ENCODE results near the gene KRABD2.
"Not testable (repeated sequence)": the region's sequence is repeated elsewhere in the genome, so short reads cannot be mapped to it uniquely, and the experiment has no call there.

Gene KRABD2

GRCh38 chr17:8378117-8378516, 1.6 kb upstream of the KRABD2 start:
- H3K4me3 ChIP-seq (ENCODE audit: low read depth in 1 of 2, low read length in 2 of 2); H3K27ac ChIP-seq (ENCODE audit: low read length); H3K27me3 ChIP-seq (ENCODE audit: low read depth, low read length); H3K9me3 ChIP-seq (ENCODE audit: control insufficient read depth in 1 of 2, low read length in 2 of 2): not testable (repeated sequence)
- H3K36me3 ChIP-seq (ENCODE audit: control insufficient read depth in 1 of 2, insufficient read depth in 2 of 2, low read length in 2 of 2) = peaks cover 44 to 46% of the 10 kb centered on the region in 2 donors
- peaks cover 0 to 40% of the 10 kb centered on the region in 2 donors for H3K4me1 ChIP-seq (ENCODE audit: control insufficient read depth in 1 of 2, insufficient read depth in 2 of 2, low read length in 2 of 2)

GRCh38 chr17:8377422-8377821, 918 bp upstream of the KRABD2 start:
- H3K27me3 ChIP-seq (ENCODE audit: low read depth, low read length) = no peaks in the 10 kb centered on the region
- H3K9me3 ChIP-seq (ENCODE audit: control insufficient read depth in 1 of 2, low read length in 2 of 2) = no peaks in the 10 kb centered on the region
- H3K27ac ChIP-seq (ENCODE audit: low read length) = peak overlapping the region; percentile 61
- H3K4me3 ChIP-seq (ENCODE audit: low read depth in 1 of 2, low read length in 2 of 2) = no peak overlapping the region
- peaks cover 0 to 40% of the 10 kb centered on the region in 2 donors for H3K4me1 ChIP-seq (ENCODE audit: control insufficient read depth in 1 of 2, insufficient read depth in 2 of 2, low read length in 2 of 2)
- peaks cover 44 to 46% of the 10 kb centered on the region in 2 donors for H3K36me3 ChIP-seq (ENCODE audit: control insufficient read depth in 1 of 2, insufficient read depth in 2 of 2, low read length in 2 of 2)

- Histone ChIP-seq H3K36me3 (ENCODE audit: control insufficient read depth in 1 of 2, insufficient read depth in 2 of 2, low read length in 2 of 2) (peaks cover 39 to 48% of the 10 kb centered on the region in 2 donors), H3K4me3 (ENCODE audit: low read depth in 1 of 2, low read length in 2 of 2) (peak overlapping the region; percentile 73 to 95), H3K9me3 (ENCODE audit: control insufficient read depth in 1 of 2, low read length in 2 of 2) (no peaks in the 10 kb centered on the region), H3K4me1 (ENCODE audit: control insufficient read depth in 1 of 2, insufficient read depth in 2 of 2, low read length in 2 of 2) (peaks cover 0 to 24% of the 10 kb centered on the region in 2 donors), H3K27ac (ENCODE audit: low read length) (peak overlapping the region; percentile 61), H3K27me3 (ENCODE audit: low read depth, low read length) (no peaks in the 10 kb centered on the region)
These were observed 705 bp downstream of the KRABD2 start for GRCh38 chr17:8375738-8376259.

- not testable (repeated sequence) for H3K9me3 ChIP-seq (ENCODE audit: control insufficient read depth in 1 of 2, low read length in 2 of 2); H3K27ac ChIP-seq (ENCODE audit: low read length); H3K4me3 ChIP-seq (ENCODE audit: low read depth in 1 of 2, low read length in 2 of 2); H3K27me3 ChIP-seq (ENCODE audit: low read depth, low read length)
- peaks cover 36 to 42% of the 10 kb centered on the region in 2 donors for H3K36me3 ChIP-seq (ENCODE audit: control insufficient read depth in 1 of 2, insufficient read depth in 2 of 2, low read length in 2 of 2)
- peaks cover 0 to 15% of the 10 kb centered on the region in 2 donors for H3K4me1 ChIP-seq (ENCODE audit: control insufficient read depth in 1 of 2, insufficient read depth in 2 of 2, low read length in 2 of 2)
These were observed 2.6 kb downstream of the KRABD2 start for GRCh38 chr17:8373856-8374255.

GRCh38 chr17:8372422-8372821, 4.1 kb downstream of the KRABD2 start:
- H3K9me3 ChIP-seq (ENCODE audit: control insufficient read depth in 1 of 2, low read length in 2 of 2) = no peaks in the 10 kb centered on the region
- no peaks in the 10 kb centered on the region for H3K27me3 ChIP-seq (ENCODE audit: low read depth, low read length)
- H3K36me3 ChIP-seq (ENCODE audit: control insufficient read depth in 1 of 2, insufficient read depth in 2 of 2, low read length in 2 of 2) = peaks cover 32% of the 10 kb centered on the region in 2 donors
- no peak overlapping the region for H3K27ac ChIP-seq (ENCODE audit: low read length)
- H3K4me1 ChIP-seq (ENCODE audit: control insufficient read depth in 1 of 2, insufficient read depth in 2 of 2, low read length in 2 of 2) = peaks cover 0 to 15% of the 10 kb centered on the region in 2 donors
- no peak overlapping the region for H3K4me3 ChIP-seq (ENCODE audit: low read depth in 1 of 2, low read length in 2 of 2)

GRCh38 chr17:8371786-8372185, 4.7 kb downstream of the KRABD2 start:
- H3K9me3 ChIP-seq (ENCODE audit: control insufficient read depth in 1 of 2, low read length in 2 of 2) = no peaks in the 10 kb centered on the region
- H3K27ac ChIP-seq (ENCODE audit: low read length) = no peak overlapping the region
- H3K36me3 ChIP-seq (ENCODE audit: control insufficient read depth in 1 of 2, insufficient read depth in 2 of 2, low read length in 2 of 2) = peaks cover 26% of the 10 kb centered on the region in 2 donors
- peaks cover 0 to 10% of the 10 kb centered on the region in 2 donors for H3K4me1 ChIP-seq (ENCODE audit: control insufficient read depth in 1 of 2, insufficient read depth in 2 of 2, low read length in 2 of 2)
- no peaks in the 10 kb centered on the region for H3K27me3 ChIP-seq (ENCODE audit: low read depth, low read length)
- H3K4me3 ChIP-seq (ENCODE audit: low read depth in 1 of 2, low read length in 2 of 2) = no peak overlapping the region

GRCh38 chr17:8369944-8370343, 6.6 kb downstream of the KRABD2 start:
- Histone ChIP-seq H3K36me3 (ENCODE audit: control insufficient read depth in 1 of 2, insufficient read depth in 2 of 2, low read length in 2 of 2) (peaks cover 24 to 26% of the 10 kb centered on the region in 2 donors), H3K4me3 (ENCODE audit: low read depth in 1 of 2, low read length in 2 of 2) (no peak overlapping the region), H3K27me3 (ENCODE audit: low read depth, low read length) (no peaks in the 10 kb centered on the region), H3K4me1 (ENCODE audit: control insufficient read depth in 1 of 2, insufficient read depth in 2 of 2, low read length in 2 of 2) (no peaks in the 10 kb centered on the region), H3K9me3 (ENCODE audit: control insufficient read depth in 1 of 2, low read length in 2 of 2) (no peaks in the 10 kb centered on the region), H3K27ac (ENCODE audit: low read length) (no peak overlapping the region)

- no peak overlapping the region for H3K27ac ChIP-seq (ENCODE audit: low read length)
- H3K9me3 ChIP-seq (ENCODE audit: control insufficient read depth in 1 of 2, low read length in 2 of 2) = no peaks in the 10 kb centered on the region
- no peaks in the 10 kb centered on the region for H3K4me1 ChIP-seq (ENCODE audit: control insufficient read depth in 1 of 2, insufficient read depth in 2 of 2, low read length in 2 of 2)
- peaks cover 24 to 26% of the 10 kb centered on the region in 2 donors for H3K36me3 ChIP-seq (ENCODE audit: control insufficient read depth in 1 of 2, insufficient read depth in 2 of 2, low read length in 2 of 2)
- H3K4me3 ChIP-seq (ENCODE audit: low read depth in 1 of 2, low read length in 2 of 2) = no peak overlapping the region
- no peaks in the 10 kb centered on the region for H3K27me3 ChIP-seq (ENCODE audit: low read depth, low read length)
These were observed 8.3 kb downstream of the KRABD2 start for GRCh38 chr17:8368193-8368592.

GRCh38 chr17:8366231-8366630, 10.3 kb downstream of the KRABD2 start:
- no peak overlapping the region for H3K4me3 ChIP-seq (ENCODE audit: low read depth in 1 of 2, low read length in 2 of 2)
- H3K36me3 ChIP-seq (ENCODE audit: control insufficient read depth in 1 of 2, insufficient read depth in 2 of 2, low read length in 2 of 2) = peaks cover 16 to 26% of the 10 kb centered on the region in 2 donors
- no peaks in the 10 kb centered on the region for H3K9me3 ChIP-seq (ENCODE audit: control insufficient read depth in 1 of 2, low read length in 2 of 2)
- no peaks in the 10 kb centered on the region for H3K27me3 ChIP-seq (ENCODE audit: low read depth, low read length)
- no peaks in the 10 kb centered on the region for H3K4me1 ChIP-seq (ENCODE audit: control insufficient read depth in 1 of 2, insufficient read depth in 2 of 2, low read length in 2 of 2)
- no peak overlapping the region for H3K27ac ChIP-seq (ENCODE audit: low read length)

- Histone ChIP-seq H3K36me3 (ENCODE audit: control insufficient read depth in 1 of 2, insufficient read depth in 2 of 2, low read length in 2 of 2) (peaks cover 13 to 23% of the 10 kb centered on the region in 2 donors), H3K27me3 (ENCODE audit: low read depth, low read length) (no peaks in the 10 kb centered on the region), H3K9me3 (ENCODE audit: control insufficient read depth in 1 of 2, low read length in 2 of 2) (no peaks in the 10 kb centered on the region), H3K27ac (ENCODE audit: low read length) (peak overlapping the region; percentile 5), H3K4me1 (ENCODE audit: control insufficient read depth in 1 of 2, insufficient read depth in 2 of 2, low read length in 2 of 2) (peaks cover 0 to 6% of the 10 kb centered on the region in 2 donors), H3K4me3 (ENCODE audit: low read depth in 1 of 2, low read length in 2 of 2) (no peak overlapping the region)
These were observed 11.4 kb downstream of the KRABD2 start for GRCh38 chr17:8365143-8365542.

GRCh38 chr17:8362651-8363332, 13.7 kb downstream of the KRABD2 start:
- Histone ChIP-seq H3K27ac (ENCODE audit: low read length) (no peak overlapping the region), H3K36me3 (ENCODE audit: control insufficient read depth in 1 of 2, insufficient read depth in 2 of 2, low read length in 2 of 2) (no peaks in the 10 kb centered on the region), H3K4me3 (ENCODE audit: low read depth in 1 of 2, low read length in 2 of 2) (no peak overlapping the region), H3K9me3 (ENCODE audit: control insufficient read depth in 1 of 2, low read length in 2 of 2) (no peaks in the 10 kb centered on the region), H3K27me3 (ENCODE audit: low read depth, low read length) (no peaks in the 10 kb centered on the region), H3K4me1 (ENCODE audit: control insufficient read depth in 1 of 2, insufficient read depth in 2 of 2, low read length in 2 of 2) (peaks cover 0 to 6% of the 10 kb centered on the region in 2 donors)

- H3K9me3 ChIP-seq (ENCODE audit: control insufficient read depth in 1 of 2, low read length in 2 of 2) = no peaks in the 10 kb centered on the region
- peaks cover 0 to 6% of the 10 kb centered on the region in 2 donors for H3K4me1 ChIP-seq (ENCODE audit: control insufficient read depth in 1 of 2, insufficient read depth in 2 of 2, low read length in 2 of 2)
- peak overlapping the region; percentile 55 for H3K27ac ChIP-seq (ENCODE audit: low read length)
These were observed 15.8 kb downstream of the KRABD2 start for GRCh38 chr17:8360751-8361150.

More at GRCh38 chr17:8360751-8361150, 15.8 kb downstream of the KRABD2 start:
- H3K36me3 ChIP-seq (ENCODE audit: control insufficient read depth in 1 of 2, insufficient read depth in 2 of 2, low read length in 2 of 2) = no peaks in the 10 kb centered on the region
- H3K27me3 ChIP-seq (ENCODE audit: low read depth, low read length) = no peaks in the 10 kb centered on the region
- no peak overlapping the region for H3K4me3 ChIP-seq (ENCODE audit: low read depth in 1 of 2, low read length in 2 of 2)
